Stimulated activated CD4-positive, alpha-beta T cell treated with anti-CD3 and anti-CD28 coated beads, Interleukin-1b, Interleukin-23, amount 100 ng/mL, for 48 hours (primary cell): Measurements from ENCODE around the gene GALNT6.
A peak's percentile ranks its signal among the peaks of the same experiment; 100 is the strongest.
"Not testable (repeated sequence)": the region's sequence is repeated elsewhere in the genome, so short reads cannot be mapped to it uniquely, and the experiment has no call there.

Experiments
- DNase-seq: peaks from one replicate; pipeline ENCODE4 v3.0.0-alpha.2; 2020

Gene GALNT6

GRCh38 chr12:51349026-51349425 lies 42.2 kb downstream of the GALNT6 start:
- no peak for DNase-seq

GRCh38 chr12:51348116-51348515 lies 43.1 kb downstream of the GALNT6 start:
- DNase-seq: no peak

GRCh38 chr12:51346581-51346980 lies 44.6 kb downstream of the GALNT6 start, which contains the start of gene CELA1:
Gene CELA1 (minus strand): TSS chr12:51346679. CDS start chr12:51346638, 41 bp downstream.
- DNase-seq: no peak

- no peak for DNase-seq
These were observed 45.5 kb downstream of the GALNT6 start for GRCh38 chr12:51345681-51346080.

GRCh38 chr12:51343201-51343600 lies 48.0 kb downstream of the GALNT6 start:
- no peak for DNase-seq

- no peak for DNase-seq
These were observed 48.8 kb downstream of the GALNT6 start for GRCh38 chr12:51342416-51342815.

GRCh38 chr12:51341251-51342007 lies 49.8 kb downstream of the GALNT6 start:
- peak; percentile 66 for DNase-seq

- DNase-seq: no peak
These were observed 51.5 kb downstream of the GALNT6 start for GRCh38 chr12:51339750-51340149.

GRCh38 chr12:51337336-51337735 lies 53.9 kb downstream of the GALNT6 start:
- DNase-seq: not testable (repeated sequence)

GRCh38 chr12:51335931-51336330 lies 55.3 kb downstream of the GALNT6 start:
- no peak for DNase-seq

GRCh38 chr12:51334764-51335163 lies 56.4 kb downstream of the GALNT6 start:
- DNase-seq: no peak

GRCh38 chr12:51333536-51333935 lies 57.7 kb downstream of the GALNT6 start:
- no peak for DNase-seq

- DNase-seq: no peak
These were observed 61.0 kb downstream of the GALNT6 start for GRCh38 chr12:51330186-51330585.

GRCh38 chr12:51329742-51330141 lies 61.5 kb downstream of the GALNT6 start:
- no peak for DNase-seq

GRCh38 chr12:51328587-51328986 lies 62.6 kb downstream of the GALNT6 start:
- DNase-seq: no peak

- no peak for DNase-seq
These were observed 64.3 kb downstream of the GALNT6 start for GRCh38 chr12:51326698-51327439.

- no peak for DNase-seq
These were observed 66.3 kb downstream of the GALNT6 start for GRCh38 chr12:51324953-51325352.

GRCh38 chr12:51323966-51324895 lies 67.0 kb downstream of the GALNT6 start, which contains the start of gene BIN2:
Gene BIN2 (minus strand): TSS chr12:51324174. CDS start chr12:51324102, 72 bp downstream.
- peak; percentile 73 for DNase-seq

- DNase-seq: peak; percentile 58
These were observed 67.8 kb downstream of the GALNT6 start for GRCh38 chr12:51323317-51323960.

- DNase-seq: peak; percentile 61
These were observed 68.8 kb downstream of the GALNT6 start for GRCh38 chr12:51322452-51322851.

GRCh38 chr12:51321882-51322281 lies 69.3 kb downstream of the GALNT6 start:
- no peak for DNase-seq

- no peak for DNase-seq
These were observed 70.4 kb downstream of the GALNT6 start for GRCh38 chr12:51320695-51321320.
